GM18868 (cell line): ENCODE results near the gene UBALD1.
A peak's percentile ranks its signal among the peaks of the same experiment; 100 is the strongest.
"Not testable (repeated sequence)": the region's sequence is repeated elsewhere in the genome, so short reads cannot be mapped to it uniquely, and the experiment has no call there.

Experiments used
- ATAC-seq: cut with Tn5 transposase; IDR thresholded peaks from one replicate; pipeline ENCODE4 v1.9.1; 2021; ENCODE audit warnings: mild to moderate bottlenecking, moderate library complexity; ENCODE audit not compliant: unreplicated experiment

The UBALD1 gene

GRCh38 chr16:4614571-4615383 is at the start of gene UBALD1:
TSS of gene UBALD1 (minus strand) at chr16:4614888. CDS start at chr16:4614797, 91 bp downstream.
- peak; percentile 62 for ATAC-seq

- ATAC-seq, result no peak
Measured at GRCh38 chr16:4663777-4664465, 49.2 kb upstream of the UBALD1 start.

- no peak for ATAC-seq
Measured at GRCh38 chr16:4663465-4663776, 48.7 kb upstream of the UBALD1 start.

GRCh38 chr16:4661661-4662060 is 47.0 kb upstream of the UBALD1 start:
- no peak for ATAC-seq

GRCh38 chr16:4660454-4661007 is 45.8 kb upstream of the UBALD1 start:
- ATAC-seq, result no peak

GRCh38 chr16:4659363-4660353 is 45.0 kb upstream of the UBALD1 start:
- ATAC-seq, result no peak

- ATAC-seq, result no peak
Measured at GRCh38 chr16:4656695-4657686, 42.3 kb upstream of the UBALD1 start.

- ATAC-seq, result no peak
Measured at GRCh38 chr16:4656221-4656620, 41.5 kb upstream of the UBALD1 start.

- no peak for ATAC-seq
Measured at GRCh38 chr16:4655801-4656200, 41.1 kb upstream of the UBALD1 start.

GRCh38 chr16:4654964-4655590 is 40.4 kb upstream of the UBALD1 start:
- ATAC-seq, result no peak

- no peak for ATAC-seq
Measured at GRCh38 chr16:4654011-4654963, 39.6 kb upstream of the UBALD1 start.

GRCh38 chr16:4652561-4652960 is 37.9 kb upstream of the UBALD1 start:
- ATAC-seq, result no peak

- no peak for ATAC-seq
Measured at GRCh38 chr16:4651827-4652226, 37.1 kb upstream of the UBALD1 start.

GRCh38 chr16:4650443-4651074 is 35.9 kb upstream of the UBALD1 start:
- not testable (repeated sequence) for ATAC-seq

GRCh38 chr16:4649744-4650442 is 35.2 kb upstream of the UBALD1 start:
- ATAC-seq, result no peak

GRCh38 chr16:4648917-4649316 is 34.2 kb upstream of the UBALD1 start:
- ATAC-seq, result no peak

- ATAC-seq, result no peak
Measured at GRCh38 chr16:4647644-4647980, 32.9 kb upstream of the UBALD1 start.
